MCF 10A (cell line): Measurements from ENCODE around the gene DDX18. TPM values are rescaled to one million over a fixed set of nuclear protein-coding genes. Genes with fewer than 3 reads are reported as not detected.

ENCODE experiments used
- Bru-seq: library from RNA; stranded (reverse); fragments of 400-500 nt; gene quantifications from one replicate; lab custom pipeline; 2021; lab: Mats Ljungman, UMichigan
- BruChase-seq, 2 experiments: library from RNA; stranded (reverse); fragments of 400-500 nt; gene quantifications; one replicate each; lab custom pipeline; 2021; lab: Mats Ljungman, UMichigan
- BruUV-seq: library from RNA; stranded (reverse); fragments of 400-500 nt; replicated peaks from 2 replicates; lab custom pipeline; 2021; lab: Mats Ljungman, UMichigan
- CTCF ChIA-PET: fragments of 300-600 bp; sonication (Branson Sonifier 250); formaldehyde crosslinking; extraction: SDS; loops from one replicate; lab custom pipeline; 2021; ENCODE audit warnings: antibody characterized with exemption, inconsistent platforms; lab: Yijun Ruan, JAX
- POLR2A ChIA-PET: fragments of 300-600, 350-650 bp; sonication (Branson Sonifier 250); formaldehyde crosslinking; extraction: SDS; loops from one replicate; lab custom pipeline; 2020; ENCODE audit warnings: antibody characterized with exemption, inconsistent platforms; lab: Yijun Ruan, JAX
- DNase-seq: peaks from one replicate; pipeline ENCODE4 v3.0.0-alpha.2; 2018; ENCODE audit not compliant: unreplicated experiment
- H3K27ac Mint-ChIP-seq: one replicate; pipeline ENCODE4 v1.8.0; 2022; ENCODE audit warnings: mild to moderate bottlenecking, low read depth, mixed read lengths; ENCODE audit not compliant: unreplicated experiment
- H3K27me3 Mint-ChIP-seq: one replicate; pipeline ENCODE4 v1.8.0; 2022; ENCODE audit warnings: mixed read lengths; ENCODE audit not compliant: insufficient read depth, unreplicated experiment
- H3K36me3 Mint-ChIP-seq: one replicate; pipeline ENCODE4 v1.8.0; 2022; ENCODE audit warnings: mild to moderate bottlenecking, moderate library complexity, mixed read lengths; ENCODE audit not compliant: insufficient read depth, unreplicated experiment
- H3K4me1 Mint-ChIP-seq: one replicate; pipeline ENCODE4 v1.8.0; 2022; ENCODE audit warnings: mixed read lengths; ENCODE audit not compliant: insufficient read depth, unreplicated experiment
- H3K4me3 Mint-ChIP-seq: one replicate; pipeline ENCODE4 v1.8.0; 2022; ENCODE audit warnings: mild to moderate bottlenecking, moderate library complexity, mixed read lengths; ENCODE audit not compliant: unreplicated experiment
- H3K9me3 Mint-ChIP-seq: one replicate; pipeline ENCODE4 v1.8.0; 2022; ENCODE audit warnings: mixed read lengths; ENCODE audit not compliant: unreplicated experiment
- intact Hi-C: fragments of 100-400 bp; cut with micrococcal nuclease; formaldehyde crosslinking; loops from 2 replicates; pipeline ENCODE4 v1.14.1; 2022
- long read RNA-seq: library from polyadenylated mRNA; stranded (forward); transcript quantifications from one replicate; pipeline ENCODE4 v2.0.0, GENCODE V29; 2022
- total RNA-seq: library from RNA; stranded (reverse); gene quantifications from 2 replicates; pipeline ENCODE4 v1.2.3, GENCODE V29; 2022
- TF ChIP-seq, protein P1 (sequence below): fragments of 200-600 bp; IDR thresholded peaks from one replicate; pipeline ENCODE4 v1.8.0; 2022; ENCODE audit warnings: antibody characterized with exemption, mild to moderate bottlenecking; ENCODE audit not compliant: unreplicated experiment

DDX18 gene
- 88.7 and 101 TPM in 2 replicates for total RNA-seq
- Bru-seq, nascent RNA: percentile 96 among the genes with signal in this experiment
- percentile 99 among the genes with signal in this experiment for BruChase-seq, experiment 1, labeled RNA remaining after a 6-hour chase
- percentile 98 among the genes with signal in this experiment for BruChase-seq, experiment 2, labeled RNA remaining after a 2-hour chase
- long read RNA-seq, transcript DDX18-201 (14 exons, 3,796 nt): major isoform, 333 of 414 reads
- long read RNA-seq, partial matches to known transcripts: 50 of 414 reads
- long read RNA-seq, other reads (novel, unspliced or antisense): 31 of 414 reads

DNA sequence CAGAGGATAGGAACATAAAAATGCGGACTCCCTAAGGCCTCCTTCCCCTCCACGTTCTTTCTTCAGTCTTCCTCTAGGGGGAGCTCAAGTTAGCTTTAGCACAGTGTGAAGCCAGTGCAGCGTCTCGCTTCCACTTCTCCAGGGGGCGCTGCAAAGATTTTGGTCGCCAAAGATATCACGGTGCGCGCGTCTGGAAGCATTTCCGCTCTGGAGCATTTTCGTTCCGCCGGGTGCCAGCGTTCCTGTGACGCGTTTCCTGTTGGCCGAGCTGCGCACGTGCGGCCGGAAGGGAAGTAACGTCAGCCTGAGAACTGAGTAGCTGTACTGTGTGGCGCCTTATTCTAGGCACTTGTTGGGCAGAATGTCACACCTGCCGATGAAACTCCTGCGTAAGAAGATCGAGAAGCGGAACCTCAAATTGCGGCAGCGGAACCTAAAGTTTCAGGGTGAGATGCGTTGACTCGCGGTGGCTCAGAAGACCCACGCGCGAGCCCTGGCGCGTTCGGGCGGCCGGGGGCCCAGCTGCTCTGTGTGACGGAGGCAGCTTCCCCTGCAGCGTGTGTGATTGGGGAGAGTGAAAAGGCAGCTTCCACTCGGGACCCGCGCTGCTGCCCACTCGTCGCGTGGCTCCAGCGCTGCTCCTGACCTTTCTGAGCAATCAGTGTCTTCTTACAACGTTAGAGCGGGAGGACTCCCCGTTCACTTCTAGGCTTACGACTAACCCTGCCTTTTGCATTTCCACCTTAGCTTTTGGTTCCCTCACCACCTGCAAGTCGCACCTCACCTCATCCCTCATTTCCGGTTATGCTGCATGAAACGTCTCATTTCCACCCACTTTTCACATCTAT lies at the start of gene DDX18:
Gene DDX18, plus strand, starts transcription at position 275 of the 848 bp plus-strand sequence. Its CDS starts 87 bp downstream, at position 362.
- intact Hi-C loops: loop anchor here (1.0 kb wide), 2 partner anchors 144 to 189 kb away; no protein-coding TSS in a partner anchor

DNA sequence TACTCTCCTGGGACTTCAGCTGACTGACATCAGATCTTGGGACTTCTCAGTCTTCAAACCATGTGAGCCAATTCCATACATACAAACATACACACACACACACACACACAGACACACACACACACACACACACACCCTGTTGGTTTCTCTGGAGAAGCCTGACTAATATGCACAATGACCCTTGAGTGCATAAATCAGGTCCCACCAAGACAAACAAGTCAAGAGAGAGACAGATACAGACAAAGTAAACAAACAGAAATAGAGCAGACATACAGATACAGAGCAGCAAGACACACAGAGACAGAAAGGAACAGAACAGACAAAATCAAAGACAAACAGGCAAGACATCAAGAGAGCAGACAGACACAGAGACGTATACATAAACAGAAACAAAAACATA lies 43.8 kb upstream of the DDX18 start:
- H3K4me1 Mint-ChIP-seq: peaks cover 10% of the 10 kb centered on the region
- ChIA-PET CTCF (interaction anchor here (0.6 to 2.9 kb wide), 5 partner anchors 13 to 301 kb away, joined by 3 to 11 read pairs (median 3); no protein-coding TSS in a partner anchor), POLR2A (no interaction called here)
- intact Hi-C loops: no loop called here
- H3K9me3 Mint-ChIP-seq: no peaks in the 10 kb centered on the region
- peaks cover 18% of the 10 kb centered on the region for H3K27me3 Mint-ChIP-seq
- H3K36me3 Mint-ChIP-seq: no peaks in the 10 kb centered on the region
- H3K27ac Mint-ChIP-seq: no peak overlapping the region
- TF ChIP-seq, protein P1, sequence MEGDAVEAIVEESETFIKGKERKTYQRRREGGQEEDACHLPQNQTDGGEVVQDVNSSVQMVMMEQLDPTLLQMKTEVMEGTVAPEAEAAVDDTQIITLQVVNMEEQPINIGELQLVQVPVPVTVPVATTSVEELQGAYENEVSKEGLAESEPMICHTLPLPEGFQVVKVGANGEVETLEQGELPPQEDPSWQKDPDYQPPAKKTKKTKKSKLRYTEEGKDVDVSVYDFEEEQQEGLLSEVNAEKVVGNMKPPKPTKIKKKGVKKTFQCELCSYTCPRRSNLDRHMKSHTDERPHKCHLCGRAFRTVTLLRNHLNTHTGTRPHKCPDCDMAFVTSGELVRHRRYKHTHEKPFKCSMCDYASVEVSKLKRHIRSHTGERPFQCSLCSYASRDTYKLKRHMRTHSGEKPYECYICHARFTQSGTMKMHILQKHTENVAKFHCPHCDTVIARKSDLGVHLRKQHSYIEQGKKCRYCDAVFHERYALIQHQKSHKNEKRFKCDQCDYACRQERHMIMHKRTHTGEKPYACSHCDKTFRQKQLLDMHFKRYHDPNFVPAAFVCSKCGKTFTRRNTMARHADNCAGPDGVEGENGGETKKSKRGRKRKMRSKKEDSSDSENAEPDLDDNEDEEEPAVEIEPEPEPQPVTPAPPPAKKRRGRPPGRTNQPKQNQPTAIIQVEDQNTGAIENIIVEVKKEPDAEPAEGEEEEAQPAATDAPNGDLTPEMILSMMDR: no peak
- no peak for DNase-seq
- H3K4me3 Mint-ChIP-seq: no peak overlapping the region
- no TSS peak for BruUV-seq

More for the DNA sequence above, at the start of gene DDX18:
- peaks cover 34% of the 10 kb centered on the region for H3K36me3 Mint-ChIP-seq
- DNase-seq: peak; percentile 99
- H3K4me3 Mint-ChIP-seq: peak within 1 kb of the TSS; percentile 87
- no peaks in the 10 kb centered on the region for H3K4me1 Mint-ChIP-seq
- peaks cover 10% of the 10 kb centered on the region for H3K27me3 Mint-ChIP-seq
- POLR2A ChIA-PET: interaction anchor here (0.7 to 2.1 kb wide), 11 partner anchors 11 to 275 kb away, joined by 3 to 11 read pairs (median 4); partner anchors contain the start of genes CCDC93 and INSIG2
- H3K9me3 Mint-ChIP-seq: no peaks in the 10 kb centered on the region
- TF ChIP-seq, protein P1: peak; percentile 97
- H3K27ac Mint-ChIP-seq: peak within 1 kb of the TSS; percentile 95
- CTCF ChIA-PET: interaction anchor here (0.6 to 6.8 kb wide), 40 partner anchors 11 to 1304 kb away, joined by 3 to 82 read pairs (median 4); partner anchors contain the start of gene CCDC93
- BruUV-seq: no TSS peak

DNA sequence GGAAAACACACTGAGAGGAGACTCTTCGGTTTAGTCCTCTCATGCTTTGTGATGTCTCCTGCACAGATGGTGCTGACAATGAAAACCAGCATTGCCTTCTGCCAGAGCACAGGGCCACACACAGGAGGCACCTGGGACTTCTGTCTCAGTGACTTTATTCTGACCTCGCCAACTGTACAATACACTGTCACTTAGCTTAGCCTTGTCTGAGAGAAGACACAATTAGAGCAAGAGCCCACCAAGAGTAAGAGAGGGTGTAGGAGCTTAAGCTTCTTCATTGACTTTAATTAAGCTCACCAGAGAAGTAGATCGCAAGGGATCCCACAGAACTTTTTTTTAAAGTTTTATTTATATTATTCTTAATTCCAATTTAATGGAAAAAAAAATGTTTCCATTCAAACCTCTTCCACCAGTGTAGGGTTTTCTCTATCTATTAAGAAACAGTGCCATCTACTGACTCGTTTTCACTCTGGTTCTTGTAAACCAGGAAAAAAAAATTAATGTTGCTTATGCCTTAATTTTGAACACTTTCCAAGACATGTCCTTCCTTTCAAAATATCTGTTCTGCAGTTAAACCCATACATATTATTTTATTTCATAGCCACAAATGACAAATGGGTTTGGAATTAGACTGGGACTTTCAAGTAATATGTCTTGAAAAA lies 42.4 kb upstream of the DDX18 start:
- intact Hi-C loops: loop anchor here (1.0 kb wide), 2 partner anchors 302 to 1025 kb away; no protein-coding TSS in a partner anchor
- TF ChIP-seq, protein P1: peak; percentile 35

More for the DNA sequence above, 42.4 kb upstream of the DDX18 start:
- ChIA-PET CTCF (interaction anchor here (0.6 to 2.9 kb wide), 21 partner anchors 13 to 1192 kb away, joined by 3 to 11 read pairs (median 3); partner anchors contain the start of gene DDX18), POLR2A (no interaction called here)
- Mint-ChIP-seq H3K4me1 (peaks cover 15% of the 10 kb centered on the region), H3K4me3 (no peak overlapping the region), H3K9me3 (no peaks in the 10 kb centered on the region), H3K27ac (no peak overlapping the region), H3K36me3 (no peaks in the 10 kb centered on the region), H3K27me3 (peaks cover 18% of the 10 kb centered on the region)
- peak; percentile 49 for DNase-seq
- BruUV-seq: no TSS peak
